Measurements from ENCODE around the gene FBXW11.

DNA sequence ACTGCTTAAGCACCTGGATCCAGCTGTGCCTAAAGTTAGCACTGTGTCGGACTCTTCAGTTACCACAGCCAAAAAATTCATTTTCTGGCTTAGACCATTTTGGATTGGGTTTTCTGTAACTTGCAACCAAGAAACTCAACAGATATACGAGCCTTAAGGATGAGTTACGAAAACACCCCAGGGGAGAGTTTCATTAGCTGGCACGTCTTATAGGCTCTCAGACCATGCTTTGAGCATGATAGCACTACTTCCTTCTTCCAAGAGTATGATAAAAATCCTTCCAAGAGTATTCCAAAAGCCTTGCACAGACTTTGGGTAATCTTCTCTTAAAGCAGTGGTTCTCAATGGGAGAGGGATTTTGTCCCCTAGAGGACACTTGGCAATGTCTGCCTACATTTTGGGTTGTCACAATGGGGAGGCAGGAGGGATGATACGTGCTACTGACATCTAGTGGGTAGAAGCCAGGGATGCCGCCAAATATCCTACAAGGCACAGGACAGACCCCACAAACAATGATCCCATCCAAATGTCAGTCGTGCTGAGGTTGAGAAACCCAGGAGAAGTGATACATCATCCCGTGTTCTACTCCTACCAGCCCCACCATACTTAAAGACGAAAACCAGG lies 156.0 kb downstream of the FBXW11 start:
- TF ChIP-seq EZH2 (IDR thresholded peaks at IDR 0.05; ENCODE audit: borderline replicate concordance, low read depth, low read length, poor library complexity, severe bottlenecking) = no peak
- TF ChIP-seq, protein P1, sequence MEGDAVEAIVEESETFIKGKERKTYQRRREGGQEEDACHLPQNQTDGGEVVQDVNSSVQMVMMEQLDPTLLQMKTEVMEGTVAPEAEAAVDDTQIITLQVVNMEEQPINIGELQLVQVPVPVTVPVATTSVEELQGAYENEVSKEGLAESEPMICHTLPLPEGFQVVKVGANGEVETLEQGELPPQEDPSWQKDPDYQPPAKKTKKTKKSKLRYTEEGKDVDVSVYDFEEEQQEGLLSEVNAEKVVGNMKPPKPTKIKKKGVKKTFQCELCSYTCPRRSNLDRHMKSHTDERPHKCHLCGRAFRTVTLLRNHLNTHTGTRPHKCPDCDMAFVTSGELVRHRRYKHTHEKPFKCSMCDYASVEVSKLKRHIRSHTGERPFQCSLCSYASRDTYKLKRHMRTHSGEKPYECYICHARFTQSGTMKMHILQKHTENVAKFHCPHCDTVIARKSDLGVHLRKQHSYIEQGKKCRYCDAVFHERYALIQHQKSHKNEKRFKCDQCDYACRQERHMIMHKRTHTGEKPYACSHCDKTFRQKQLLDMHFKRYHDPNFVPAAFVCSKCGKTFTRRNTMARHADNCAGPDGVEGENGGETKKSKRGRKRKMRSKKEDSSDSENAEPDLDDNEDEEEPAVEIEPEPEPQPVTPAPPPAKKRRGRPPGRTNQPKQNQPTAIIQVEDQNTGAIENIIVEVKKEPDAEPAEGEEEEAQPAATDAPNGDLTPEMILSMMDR (conservative IDR thresholded peaks at IDR 0.05; ENCODE audit: low read depth, low read length) = peak; percentile 58
